Fibroblast of skin of right quadriceps (primary cell): ENCODE data around the gene ITGB3.
A peak's percentile ranks its signal among the peaks of the same experiment; 100 is the strongest.
"Not testable (repeated sequence)": the region's sequence is repeated elsewhere in the genome, so short reads cannot be mapped to it uniquely, and the experiment has no call there.

ENCODE experiments used
- DNase-seq: peaks from one replicate; pipeline ENCODE4 v3.0.0-alpha.2; 2013

The ITGB3 gene

DNA sequence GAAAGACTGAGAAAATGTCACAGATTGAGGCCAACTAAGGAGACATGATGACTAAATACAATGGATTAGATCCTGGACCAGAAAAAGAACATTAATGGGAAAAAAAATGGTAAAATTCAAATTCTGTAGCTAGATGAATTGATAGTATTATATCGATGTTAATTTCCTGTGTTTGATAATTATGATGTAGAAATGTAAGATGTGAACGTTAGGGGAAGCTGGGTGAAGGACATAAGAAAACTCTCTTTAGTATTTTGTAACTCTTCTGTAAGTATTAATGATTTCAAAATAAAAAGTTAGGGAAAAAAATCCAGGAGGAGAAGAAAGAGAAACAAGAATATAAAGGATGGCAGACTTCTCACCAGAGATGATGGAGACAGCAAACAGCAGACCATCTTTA, 2.8 kb upstream of the ITGB3 start:
- no peak for DNase-seq

DNA sequence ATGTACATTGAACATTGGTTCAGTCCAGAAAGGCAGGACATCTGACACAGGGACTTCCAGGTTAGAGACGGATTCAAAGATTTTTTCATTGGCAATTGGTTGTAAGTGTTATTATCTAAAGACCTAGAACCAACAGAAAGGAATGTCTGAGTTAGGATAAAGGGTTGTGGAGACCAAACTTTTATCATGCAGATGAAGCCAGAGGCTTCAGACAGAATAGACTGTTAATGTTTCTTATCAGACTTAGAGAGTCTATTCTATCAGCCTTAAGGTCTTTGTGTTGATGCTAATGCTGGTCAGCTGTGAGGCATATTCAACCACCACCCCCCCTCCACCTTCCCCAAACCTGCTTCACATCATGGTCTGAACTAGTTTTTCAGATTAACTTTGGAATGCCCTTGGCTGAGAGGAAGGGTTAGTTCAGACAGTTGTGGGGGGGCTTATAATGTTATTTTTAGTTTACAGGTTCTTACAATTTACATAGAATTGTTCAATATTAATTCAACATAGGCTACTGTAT, 2.1 kb upstream of the ITGB3 start:
- no peak for DNase-seq

DNA sequence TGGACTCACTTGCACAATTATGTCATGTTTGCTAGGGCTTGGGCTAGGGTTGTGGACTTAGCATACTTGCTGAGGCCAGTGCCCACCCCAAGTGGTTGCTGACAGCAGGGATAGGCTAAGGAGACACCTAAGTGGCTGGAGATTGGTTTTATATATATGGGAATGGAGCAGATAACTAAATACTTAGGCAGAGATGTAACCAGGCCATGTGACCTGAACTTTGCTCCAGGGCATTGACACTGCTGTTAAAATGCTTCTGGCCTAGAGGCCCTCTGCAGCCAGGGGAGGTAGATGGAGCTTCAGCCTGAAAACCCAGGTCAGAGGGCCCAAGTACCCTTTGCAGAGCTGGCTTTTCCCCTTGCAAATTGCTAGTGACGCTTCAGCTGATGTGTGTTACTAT, 1.4 kb upstream of the ITGB3 start:
- no peak for DNase-seq

DNA sequence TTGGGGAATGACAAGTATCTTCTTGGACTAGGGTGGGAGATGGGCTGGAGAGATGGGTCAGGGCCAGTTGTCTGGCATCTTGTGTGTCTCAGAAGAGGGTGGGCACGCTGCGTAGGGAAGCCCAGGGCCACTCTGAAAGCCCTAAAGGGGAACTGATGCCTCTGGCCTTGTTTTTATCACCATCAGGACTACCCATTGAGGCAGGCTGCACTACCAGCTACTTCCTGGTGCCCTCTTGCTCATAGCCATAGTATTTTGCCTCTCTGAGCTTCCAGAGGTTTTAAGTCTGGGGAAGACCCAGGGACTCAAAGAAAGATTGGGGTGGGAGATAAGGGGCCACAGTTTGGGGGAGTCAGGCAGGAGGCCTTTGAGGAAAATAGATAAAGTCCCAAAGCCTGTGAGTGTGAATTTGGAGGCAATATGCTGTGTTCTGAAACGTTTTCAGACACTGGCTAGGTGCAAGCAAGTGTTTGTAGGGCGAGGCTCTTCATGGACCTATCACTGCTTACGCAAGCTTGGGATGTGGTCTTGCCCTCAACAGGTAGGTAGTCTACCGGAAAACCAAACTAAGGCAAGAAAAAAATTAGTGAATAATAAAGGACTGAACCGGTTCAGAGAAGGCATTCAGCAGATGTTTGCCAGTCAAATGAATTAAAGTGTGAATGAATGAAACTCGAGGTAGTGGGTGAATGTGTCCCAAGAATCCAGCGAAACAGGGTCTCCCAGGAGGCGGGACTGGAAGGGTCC, 688 bp upstream of the ITGB3 start:
- no peak for DNase-seq

DNA sequence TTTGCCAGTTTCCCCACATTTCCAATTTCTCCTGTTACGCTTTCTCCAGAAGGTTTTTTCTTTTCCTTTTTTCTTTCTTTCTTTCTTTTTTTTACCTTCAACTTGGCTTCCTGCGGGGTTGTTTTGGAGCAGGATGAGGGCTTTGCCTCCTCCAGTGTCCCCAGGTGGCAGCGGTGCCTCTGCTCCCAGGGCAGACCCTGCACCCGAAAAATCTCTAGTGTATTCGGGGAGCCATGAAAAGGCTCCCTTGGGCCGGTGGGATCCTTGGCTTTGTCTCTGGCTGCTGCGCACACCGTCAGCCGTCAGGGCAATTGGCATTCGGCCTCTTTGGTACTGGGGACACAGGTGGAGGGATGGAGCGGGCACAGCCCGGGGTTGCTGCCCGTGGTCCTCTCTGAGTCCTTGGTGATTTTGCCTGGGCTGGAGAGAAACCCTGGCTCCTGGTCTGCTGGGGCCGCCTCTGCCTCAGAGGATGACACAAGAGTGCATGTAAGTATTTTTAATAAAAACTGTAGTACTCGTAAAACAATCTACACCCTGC, 846 bp downstream of the ITGB3 start:
- DNase-seq, result no peak

DNA sequence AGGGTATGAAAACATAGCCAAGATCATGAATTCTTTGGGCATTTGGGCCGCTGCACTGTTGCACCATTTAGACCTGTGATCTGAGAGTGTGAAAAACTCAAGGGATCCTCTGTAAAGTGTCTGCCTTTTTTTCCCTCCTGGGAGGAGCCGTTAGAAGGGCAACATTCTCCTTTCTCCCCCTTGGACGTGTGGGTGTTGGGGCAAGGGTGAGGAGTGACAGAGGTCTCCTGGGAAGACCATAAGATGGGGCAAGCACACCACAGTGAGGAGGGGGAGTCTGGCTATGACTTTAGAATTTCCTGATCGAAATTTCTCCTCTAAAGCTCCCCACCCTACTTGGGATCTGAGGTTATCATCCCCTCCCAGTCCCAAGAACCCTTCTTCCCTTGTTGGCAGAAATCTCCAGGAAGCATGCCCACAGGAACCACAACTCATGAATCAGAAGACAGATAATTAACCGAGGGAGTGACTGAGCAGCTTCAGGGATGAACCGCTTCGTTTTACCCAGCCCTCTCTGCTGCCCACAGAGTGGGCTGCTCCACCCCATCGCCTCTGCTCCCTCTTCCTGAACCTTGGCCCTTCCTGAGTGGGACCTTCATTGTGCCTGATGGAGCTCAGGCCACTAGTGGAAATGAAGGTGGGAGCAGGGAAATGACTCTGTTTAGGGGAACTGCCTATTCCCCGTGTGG, 4.2 kb downstream of the ITGB3 start:
- peak; percentile 86 for DNase-seq

DNA sequence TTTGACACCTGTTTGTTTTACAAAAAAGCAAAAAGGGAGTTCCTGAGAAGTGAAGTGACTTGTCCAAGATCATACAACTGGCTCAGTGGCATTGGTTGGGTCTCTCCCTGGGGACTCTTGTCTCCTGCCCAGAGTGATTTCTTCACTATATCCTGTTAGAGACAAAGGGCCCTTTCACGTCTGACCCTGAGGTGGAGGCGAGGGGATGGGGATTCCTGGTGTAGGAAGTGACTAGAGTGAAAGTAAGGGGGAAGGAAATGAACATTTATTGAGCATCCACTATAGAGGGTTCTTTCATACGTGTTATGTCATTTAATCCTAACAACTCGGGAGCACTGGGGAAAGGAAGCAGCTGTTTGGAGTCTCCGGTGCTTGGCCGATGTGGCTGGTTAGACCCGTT, 9.0 kb downstream of the ITGB3 start:
- DNase-seq, result no peak

DNA sequence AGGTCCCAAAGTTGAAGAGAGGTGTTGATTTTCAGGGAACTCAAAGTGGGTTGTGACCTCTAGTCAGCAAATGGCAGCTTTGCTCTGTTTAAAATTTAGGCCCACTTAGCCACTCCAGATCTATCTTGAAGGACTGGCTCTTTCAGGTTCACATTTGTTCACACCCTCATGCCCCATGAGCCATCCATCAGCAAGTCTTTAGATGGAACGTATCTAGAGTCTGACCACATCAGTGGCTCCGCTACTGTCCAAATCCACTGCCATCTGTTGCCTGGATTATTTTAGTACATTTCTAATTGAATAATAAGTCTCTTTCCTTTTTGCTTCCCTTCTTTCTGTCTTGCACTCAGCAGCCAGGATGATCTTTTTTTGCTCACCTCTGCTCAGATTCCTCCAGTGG, 10.5 kb downstream of the ITGB3 start:
- DNase-seq, result no peak

DNA sequence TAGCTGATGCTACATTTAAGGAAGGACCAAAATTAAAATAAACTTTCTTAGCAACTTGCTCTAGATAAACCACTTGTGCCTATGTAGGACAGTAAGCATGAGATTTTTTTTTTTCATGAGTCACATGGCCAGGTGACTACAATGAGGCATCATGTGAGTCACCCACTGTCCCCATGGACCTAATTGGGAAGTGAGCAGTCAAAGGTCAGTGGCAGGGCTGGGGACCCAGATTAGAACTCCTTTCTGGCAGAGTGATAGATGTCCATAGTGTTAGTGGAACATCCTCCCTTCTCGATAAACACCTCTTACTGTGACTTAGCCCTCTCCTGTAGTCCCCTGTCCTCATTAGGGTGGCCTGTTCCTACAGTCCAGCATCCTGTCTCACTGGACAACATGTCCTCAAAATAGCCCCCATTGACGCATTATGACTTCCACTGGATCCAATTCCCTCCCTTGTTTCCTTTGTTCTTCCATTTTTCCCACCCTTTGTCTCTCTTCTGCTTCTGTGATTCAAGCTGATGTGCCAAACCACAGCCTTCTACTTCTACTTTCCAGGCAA, 12.4 kb downstream of the ITGB3 start:
- DNase-seq, result peak; percentile 61

DNA sequence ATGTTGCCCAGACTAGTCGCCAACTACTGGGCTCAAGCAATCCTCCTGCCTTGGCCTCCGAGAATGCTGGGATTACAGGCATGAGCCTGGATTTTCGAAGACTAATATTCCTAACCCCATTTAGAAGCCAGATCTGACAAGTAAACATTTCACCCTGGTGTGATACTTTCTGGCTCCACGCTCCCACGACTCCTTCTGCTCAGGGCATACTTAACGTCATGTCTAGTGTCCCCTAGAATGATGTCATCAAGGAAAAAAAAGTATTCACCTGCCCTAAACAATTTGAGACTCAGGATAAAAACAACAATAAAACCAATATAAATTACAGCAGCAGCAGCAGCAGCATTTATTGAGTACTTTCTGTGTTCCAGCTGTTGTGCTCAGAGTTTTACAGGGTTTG, 13.2 kb downstream of the ITGB3 start:
- DNase-seq, result no peak

DNA sequence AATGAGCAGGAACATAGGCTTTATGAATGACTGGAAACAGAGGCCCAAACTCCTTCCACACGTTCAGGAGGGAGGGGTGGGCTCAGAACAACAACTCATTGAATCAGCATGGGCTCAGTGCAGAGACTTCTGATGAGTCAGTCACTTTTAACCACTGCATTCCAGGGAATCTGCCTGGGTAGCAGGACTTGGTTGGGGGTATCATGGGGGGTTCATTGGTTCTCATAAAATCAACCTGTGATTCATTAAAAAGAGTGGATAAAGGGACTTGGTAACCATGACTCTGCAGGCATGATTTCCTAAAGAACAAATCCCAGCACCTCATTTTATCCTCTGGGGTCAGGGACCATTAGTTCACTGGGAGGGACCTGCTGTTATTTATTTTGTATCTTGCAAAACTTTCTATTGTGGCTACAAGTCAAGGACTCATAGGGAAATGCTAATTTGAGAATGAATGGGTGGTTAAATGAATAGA, 13.8 kb downstream of the ITGB3 start:
- DNase-seq, result peak; percentile 99

DNA sequence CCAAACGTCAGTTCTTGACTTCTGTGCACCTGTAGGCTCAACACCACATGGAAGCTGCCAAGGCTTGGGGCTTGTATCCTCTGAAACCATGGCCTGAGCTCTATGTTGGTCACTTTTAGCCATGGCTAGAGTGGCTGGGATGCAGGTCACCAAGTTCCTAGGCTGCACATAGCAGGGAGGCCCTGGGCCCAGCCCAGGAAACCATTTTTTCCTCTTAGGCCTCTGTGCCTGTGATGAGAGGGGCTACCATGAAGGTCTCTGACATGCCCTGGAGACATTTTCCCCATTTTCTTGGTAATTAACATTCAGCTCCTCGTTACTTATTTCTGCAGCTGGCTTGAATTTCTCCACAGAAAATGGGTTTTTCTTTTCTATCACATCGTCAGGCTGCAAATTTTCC, 15.3 kb downstream of the ITGB3 start:
- DNase-seq, result not testable (repeated sequence)

DNA sequence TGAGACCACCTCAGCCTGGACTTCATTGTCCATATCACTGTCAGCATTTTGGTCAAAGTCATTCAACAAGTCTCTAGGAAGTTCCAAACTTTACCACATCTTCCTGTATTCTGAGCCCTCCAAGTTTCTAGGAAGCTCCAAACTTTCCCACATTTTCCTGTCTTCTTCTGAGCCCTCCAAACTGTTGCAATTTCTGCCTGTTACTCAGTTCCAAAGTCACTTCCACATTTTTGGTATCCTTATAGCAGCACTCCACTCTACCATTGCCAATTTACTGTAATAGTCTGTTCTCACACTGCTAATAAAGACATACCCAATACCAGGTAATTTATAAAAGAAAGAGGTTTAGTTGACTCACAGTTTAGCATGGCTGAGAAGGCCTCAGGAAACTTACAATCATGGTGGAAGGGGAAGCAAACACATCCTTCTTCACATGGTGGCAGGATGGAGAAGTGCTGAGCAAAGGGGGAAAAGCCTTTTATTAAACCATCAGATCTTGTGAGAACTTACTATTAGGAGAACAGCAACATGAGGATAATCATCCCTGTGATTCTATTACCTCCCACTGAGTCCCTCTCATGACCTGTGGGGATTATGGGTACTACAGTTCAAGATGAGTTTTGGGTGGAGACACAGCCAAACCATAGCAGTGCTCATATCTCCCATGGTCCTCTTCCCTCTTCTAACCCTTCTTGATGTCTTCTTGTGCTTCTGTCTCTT, 16.1 kb downstream of the ITGB3 start:
- not testable (repeated sequence) for DNase-seq

DNA sequence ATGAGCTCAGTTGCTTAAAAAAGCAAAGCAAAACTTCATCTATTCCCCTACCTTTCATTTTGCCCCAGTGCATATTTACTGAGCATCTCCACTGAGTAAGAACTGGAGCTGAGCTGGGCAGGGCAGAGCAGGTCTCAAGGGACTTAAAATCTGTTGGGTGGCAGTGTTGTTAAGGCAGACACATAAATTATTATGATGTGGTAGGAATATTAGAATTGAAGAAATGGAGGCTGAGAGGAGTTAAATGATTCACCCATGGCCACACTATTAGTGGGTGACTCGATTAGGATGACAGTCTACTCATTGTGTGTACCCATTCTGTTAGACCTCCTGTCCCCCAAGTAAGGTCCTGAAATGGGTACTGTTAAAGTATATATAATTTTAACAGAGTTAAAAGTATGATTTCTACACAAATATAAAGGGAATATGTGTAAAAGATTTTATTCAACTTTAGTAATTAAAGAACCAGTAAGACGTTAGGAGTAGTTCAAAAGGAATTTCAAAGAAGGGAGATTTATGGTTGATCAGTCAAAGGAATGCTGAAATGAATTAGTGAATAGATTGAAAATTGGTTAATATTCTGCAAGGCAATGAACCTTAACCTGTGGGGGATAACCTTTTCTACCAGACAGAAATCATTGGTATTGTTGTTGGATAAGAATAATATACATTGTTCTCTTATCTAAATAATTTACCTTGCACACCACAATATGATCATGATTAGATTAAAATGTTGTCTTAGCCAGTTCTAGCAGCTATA, 17.5 kb downstream of the ITGB3 start:
- no peak for DNase-seq

DNA sequence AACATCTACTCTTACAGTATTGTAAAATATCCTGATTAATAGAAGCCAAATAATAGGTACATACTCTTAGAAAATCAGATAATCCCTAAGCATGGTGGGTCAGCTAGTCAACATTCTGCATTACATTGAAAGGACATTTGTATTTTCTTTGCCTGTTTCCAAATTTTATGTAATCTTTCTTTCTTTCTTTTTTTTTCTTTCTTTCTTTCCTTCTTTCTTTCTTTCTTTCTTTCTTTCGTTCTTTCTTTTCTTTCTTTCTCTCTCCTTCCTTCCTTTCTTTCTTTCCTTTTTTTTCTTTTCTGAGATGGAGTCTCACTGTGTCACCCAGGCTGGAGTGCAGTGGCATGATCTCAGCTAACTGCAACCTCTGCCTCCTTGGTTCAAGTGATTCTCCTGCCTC, 18.9 kb downstream of the ITGB3 start:
- no peak for DNase-seq

DNA sequence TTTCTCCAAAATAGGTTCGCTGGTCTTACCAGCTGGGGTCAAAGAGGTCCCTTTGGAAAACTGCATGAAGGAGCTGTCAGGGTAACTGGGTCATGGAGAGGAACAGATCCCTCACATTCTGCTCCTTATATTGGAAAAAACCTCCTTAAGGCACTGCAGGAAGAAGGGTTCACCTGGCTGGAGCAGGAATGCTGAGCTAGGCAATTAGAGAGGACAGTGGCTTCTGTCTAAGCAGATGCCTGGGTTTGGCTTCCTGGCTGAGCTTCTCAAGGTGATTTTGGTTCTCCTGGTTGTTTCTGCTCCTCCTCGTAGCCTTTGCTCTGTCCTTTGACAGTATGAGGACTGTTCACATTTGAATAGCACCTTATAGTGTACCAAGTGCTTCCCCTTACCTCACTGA, 19.6 kb downstream of the ITGB3 start:
- no peak for DNase-seq

DNA sequence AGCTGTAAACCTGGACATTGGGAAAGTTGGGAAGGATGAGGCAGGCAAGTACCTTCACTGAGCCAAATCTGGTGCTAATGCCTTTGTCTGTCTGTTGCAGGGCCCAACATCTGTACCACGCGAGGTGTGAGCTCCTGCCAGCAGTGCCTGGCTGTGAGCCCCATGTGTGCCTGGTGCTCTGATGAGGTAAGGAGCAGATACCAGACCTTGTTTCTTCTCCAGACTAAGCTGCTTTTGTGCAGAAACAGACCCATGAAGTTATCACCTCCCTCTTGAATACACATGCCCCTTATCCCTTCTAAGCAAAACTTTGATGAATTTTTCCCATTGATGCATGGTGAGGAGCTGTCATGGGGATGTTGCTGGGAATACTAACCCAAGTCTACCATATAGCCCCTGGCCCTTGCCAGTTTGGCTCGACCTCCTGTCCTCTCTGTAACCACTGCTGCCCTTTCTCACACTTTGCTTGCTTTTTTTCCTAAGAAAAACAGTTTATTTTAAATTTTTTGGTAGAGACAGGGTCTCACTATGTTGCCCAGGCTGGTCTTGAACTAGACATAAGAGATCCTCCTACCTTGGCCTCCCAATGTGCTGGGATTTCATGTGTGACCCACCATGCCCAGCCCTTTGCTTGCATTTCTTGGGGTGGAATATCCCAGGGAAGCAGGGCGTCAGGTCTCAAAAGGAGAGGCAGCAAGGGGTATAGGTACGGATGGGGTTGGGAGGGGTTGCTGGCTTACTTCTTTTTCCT, 20.9 kb downstream of the ITGB3 start:
- no peak for DNase-seq

DNA sequence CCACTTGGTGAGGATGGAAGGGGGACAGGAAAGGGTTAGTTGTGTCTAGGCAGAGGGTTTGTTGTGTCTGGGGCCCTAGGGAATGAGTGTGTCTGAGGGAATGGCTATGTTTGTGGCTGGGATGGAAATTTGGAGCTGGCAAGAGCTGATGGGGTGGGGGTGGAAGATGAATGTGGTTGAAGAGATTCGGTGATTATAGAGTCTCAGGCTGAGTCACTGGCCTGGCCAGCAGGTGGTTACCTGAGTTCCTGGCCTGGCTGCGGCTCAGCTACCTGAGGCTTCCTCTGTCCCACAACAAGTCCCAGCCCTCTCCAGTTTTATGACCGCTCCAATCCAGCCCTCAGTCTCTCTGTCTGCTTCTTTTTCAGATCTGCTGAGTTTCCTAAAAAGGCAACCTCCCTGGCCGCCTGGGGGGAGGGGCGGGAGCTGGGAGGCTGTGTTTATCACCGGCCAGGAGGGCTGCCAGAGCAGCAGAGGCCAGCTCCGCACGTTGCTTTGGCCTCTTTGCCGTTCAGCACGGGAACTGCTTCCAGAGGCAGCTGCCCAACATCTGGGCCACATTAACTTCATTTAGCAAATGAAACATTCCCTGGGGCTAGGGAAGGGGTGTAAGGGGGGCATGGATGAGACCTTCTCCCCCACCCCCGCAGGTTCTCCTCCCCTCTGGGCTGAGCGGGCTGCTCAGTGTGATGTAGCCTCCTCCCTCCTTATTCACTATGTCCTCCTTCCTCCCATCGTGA, 21.8 kb downstream of the ITGB3 start:
- peak; percentile 90 for DNase-seq

DNA sequence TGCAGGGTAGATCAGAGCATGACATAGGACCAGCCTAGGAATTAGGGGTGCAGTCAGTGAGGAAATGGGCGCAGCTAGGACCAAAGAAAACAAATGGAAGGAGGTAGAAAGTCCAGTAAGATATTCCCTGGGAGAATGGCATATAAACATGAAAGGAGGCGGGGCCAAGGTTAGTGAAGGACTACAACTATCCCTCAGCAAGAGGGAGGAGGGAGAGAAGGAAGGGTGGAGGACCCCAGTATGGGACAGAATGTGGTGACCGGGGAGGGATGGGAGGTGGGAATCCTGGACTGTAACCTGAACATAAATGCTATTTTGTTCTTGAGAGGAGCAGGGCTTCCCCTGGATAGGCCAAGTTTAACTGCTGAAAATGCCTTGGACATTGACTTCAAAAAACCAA, 22.8 kb downstream of the ITGB3 start:
- no peak for DNase-seq

DNA sequence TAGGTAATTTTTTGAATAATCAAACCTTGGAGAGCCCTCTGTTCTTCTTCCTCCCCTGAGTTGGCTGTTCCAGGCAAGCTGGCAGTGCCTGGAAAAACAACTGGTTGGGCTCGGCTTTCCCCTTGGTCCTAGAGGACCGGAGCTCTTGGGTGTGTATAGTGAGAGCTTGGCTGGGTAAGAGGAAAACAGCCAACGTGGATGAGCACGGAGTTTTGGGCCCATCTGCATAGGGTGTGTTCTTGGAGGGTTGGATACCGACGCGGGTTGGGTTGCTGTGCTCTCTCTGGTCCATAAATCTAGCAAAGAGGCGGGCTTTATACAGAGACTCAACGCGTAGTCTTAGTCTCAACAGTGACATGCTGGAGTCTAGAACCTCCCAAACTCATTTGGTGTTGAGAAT, 23.2 kb downstream of the ITGB3 start:
- DNase-seq, result peak; percentile 94

DNA sequence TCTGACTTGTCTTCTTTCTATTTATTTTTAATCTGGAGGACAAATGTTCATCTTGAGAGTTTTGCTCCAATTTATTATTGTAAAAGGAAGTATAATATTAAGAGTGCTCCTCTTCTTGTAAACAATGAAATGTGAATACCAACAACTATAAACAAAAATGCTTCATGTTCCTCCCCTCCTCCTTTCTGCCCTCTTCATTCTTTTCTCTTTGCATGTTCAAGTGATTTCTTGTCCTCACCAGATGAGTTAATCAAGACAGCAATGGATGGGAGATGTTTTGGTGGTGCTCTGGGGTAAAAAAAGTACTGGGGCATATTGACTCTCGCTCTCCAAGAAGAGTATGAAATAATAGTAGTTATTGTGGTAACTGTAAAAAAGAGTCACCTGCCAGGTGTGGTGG, 24.3 kb downstream of the ITGB3 start:
- DNase-seq, result peak; percentile 32
